Skeletal muscle satellite cell (primary cell): ENCODE data around the gene MAP2K3.
"Not testable (repeated sequence)": the region's sequence is repeated elsewhere in the genome, so short reads cannot be mapped to it uniquely, and the experiment has no call there.

Source experiments
- H3K27me3 ChIP-seq: 2 replicates; pipeline ENCODE4 v1.7.0; 2013; ENCODE audit warnings: low read length; ENCODE audit not compliant: control insufficient read depth, insufficient read depth
- H3K36me3 ChIP-seq: 2 replicates; pipeline ENCODE4 v1.7.0; 2013; ENCODE audit warnings: mild to moderate bottlenecking, control low read depth, low read length; ENCODE audit not compliant: insufficient read depth
- H3K4me1 ChIP-seq: 2 replicates; pipeline ENCODE4 v1.7.0; 2013; ENCODE audit warnings: low read length; ENCODE audit not compliant: control insufficient read depth, insufficient read depth
- H3K4me2 ChIP-seq: 2 replicates; pipeline ENCODE4 v1.7.0; 2013; ENCODE audit warnings: mild to moderate bottlenecking, low read length
- H3K4me3 ChIP-seq: 2 replicates; pipeline ENCODE4 v1.7.0; 2013; ENCODE audit warnings: low read length
- H3K9ac ChIP-seq: 2 replicates; pipeline ENCODE4 v1.7.0; 2013; ENCODE audit warnings: mild to moderate bottlenecking, low read depth, low read length, moderate library complexity
- H3K9me3 ChIP-seq: replicated peaks from 2 replicates; pipeline ENCODE4 v1.7.0; 2013; ENCODE audit warnings: mild to moderate bottlenecking, control low read depth, low read length

The MAP2K3 gene

GRCh38 chr17:21313320-21313719 lies 28.8 kb downstream of the MAP2K3 start:
- Histone ChIP-seq H3K9ac (no peak overlapping the region), H3K4me2 (no peak overlapping the region), H3K4me3 (no peak overlapping the region), H3K36me3 (peaks cover 33% of the 10 kb centered on the region), H3K27me3 (no peaks in the 10 kb centered on the region), H3K9me3 (no peaks in the 10 kb centered on the region), H3K4me1 (no peaks in the 10 kb centered on the region)

- H3K27me3 ChIP-seq, H3K4me3 ChIP-seq, H3K9me3 ChIP-seq, H3K4me2 ChIP-seq, H3K9ac ChIP-seq, H3K4me1 ChIP-seq: not testable (repeated sequence)
- H3K36me3 ChIP-seq: peaks cover 29% of the 10 kb centered on the region
These were observed 29.2 kb downstream of the MAP2K3 start for GRCh38 chr17:21313761-21314160.

- not testable (repeated sequence) for H3K4me1 ChIP-seq, H3K4me3 ChIP-seq, H3K4me2 ChIP-seq, H3K9ac ChIP-seq, H3K27me3 ChIP-seq, H3K9me3 ChIP-seq
- H3K36me3 ChIP-seq: peaks cover 24% of the 10 kb centered on the region
These were observed 29.8 kb downstream of the MAP2K3 start for GRCh38 chr17:21314261-21314664.

- not testable (repeated sequence) for H3K27me3 ChIP-seq, H3K9me3 ChIP-seq, H3K9ac ChIP-seq, H3K4me1 ChIP-seq, H3K4me3 ChIP-seq, H3K4me2 ChIP-seq
- peaks cover 19% of the 10 kb centered on the region for H3K36me3 ChIP-seq
These were observed 30.2 kb downstream of the MAP2K3 start for GRCh38 chr17:21314701-21315111.

GRCh38 chr17:21315246-21316000 lies 30.9 kb downstream of the MAP2K3 start:
- not testable (repeated sequence) for H3K9ac ChIP-seq, H3K4me2 ChIP-seq, H3K4me1 ChIP-seq, H3K9me3 ChIP-seq, H3K27me3 ChIP-seq, H3K4me3 ChIP-seq
- H3K36me3 ChIP-seq: peaks cover 12% of the 10 kb centered on the region

GRCh38 chr17:21316212-21316886 lies 31.8 kb downstream of the MAP2K3 start:
- not testable (repeated sequence) for H3K9ac ChIP-seq, H3K4me1 ChIP-seq, H3K4me3 ChIP-seq, H3K9me3 ChIP-seq, H3K27me3 ChIP-seq, H3K4me2 ChIP-seq
- peaks cover 12% of the 10 kb centered on the region for H3K36me3 ChIP-seq

- not testable (repeated sequence) for H3K4me2 ChIP-seq, H3K9ac ChIP-seq, H3K9me3 ChIP-seq, H3K27me3 ChIP-seq, H3K4me3 ChIP-seq, H3K36me3 ChIP-seq, H3K4me1 ChIP-seq
These were observed 32.5 kb downstream of the MAP2K3 start for GRCh38 chr17:21316887-21317500.

GRCh38 chr17:21317821-21318220 lies 33.3 kb downstream of the MAP2K3 start:
- not testable (repeated sequence) for H3K27me3 ChIP-seq, H3K9ac ChIP-seq, H3K9me3 ChIP-seq, H3K36me3 ChIP-seq, H3K4me3 ChIP-seq, H3K4me2 ChIP-seq, H3K4me1 ChIP-seq

GRCh38 chr17:21318439-21318838 lies 33.9 kb downstream of the MAP2K3 start:
- Histone ChIP-seq H3K36me3 (peaks cover 6% of the 10 kb centered on the region), H3K9me3 (no peaks in the 10 kb centered on the region), H3K9ac (no peak overlapping the region), H3K4me2 (no peak overlapping the region), H3K4me3 (no peak overlapping the region), H3K27me3 (peaks cover under 1% of the 10 kb centered on the region), H3K4me1 (no peaks in the 10 kb centered on the region)

GRCh38 chr17:21318856-21319255 lies 34.3 kb downstream of the MAP2K3 start:
- H3K4me2 ChIP-seq, H3K4me3 ChIP-seq, H3K9me3 ChIP-seq, H3K27me3 ChIP-seq, H3K36me3 ChIP-seq, H3K4me1 ChIP-seq, H3K9ac ChIP-seq: not testable (repeated sequence)

- H3K4me1 ChIP-seq, H3K4me2 ChIP-seq, H3K9ac ChIP-seq, H3K4me3 ChIP-seq, H3K36me3 ChIP-seq, H3K27me3 ChIP-seq, H3K9me3 ChIP-seq: not testable (repeated sequence)
These were observed 34.7 kb downstream of the MAP2K3 start for GRCh38 chr17:21319256-21319655.
